SIG-M5 treated with dmso at 0.1 percent for 504 hours (cell line): ENCODE results near the gene TMPRSS2.

Source experiments
- DNase-seq: peaks from one replicate; lab custom pipeline; 2025; ENCODE audit not compliant: unreplicated experiment; lab: John Stamatoyannopoulos, UW

The TMPRSS2 gene

DNA sequence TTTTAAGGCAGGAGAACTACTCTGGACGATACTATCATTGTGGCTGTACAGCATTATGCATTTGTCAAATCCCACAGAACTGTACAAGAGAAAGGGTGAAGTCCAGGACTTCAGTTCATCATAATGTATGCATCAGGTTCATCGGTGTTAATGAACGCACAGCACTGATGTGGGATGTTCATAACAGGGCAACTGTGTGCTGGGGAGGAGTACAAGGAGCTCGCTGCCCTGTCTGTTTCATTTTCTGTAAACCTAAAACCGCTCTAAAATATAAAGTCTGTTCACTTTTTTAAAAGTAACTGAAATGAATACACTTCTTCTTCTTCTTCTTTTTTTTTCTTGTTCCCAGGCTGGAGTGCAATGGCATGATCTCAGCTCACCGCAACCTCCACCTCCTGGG is 25.0 kb downstream of the TMPRSS2 start:
- no peak for DNase-seq

DNA sequence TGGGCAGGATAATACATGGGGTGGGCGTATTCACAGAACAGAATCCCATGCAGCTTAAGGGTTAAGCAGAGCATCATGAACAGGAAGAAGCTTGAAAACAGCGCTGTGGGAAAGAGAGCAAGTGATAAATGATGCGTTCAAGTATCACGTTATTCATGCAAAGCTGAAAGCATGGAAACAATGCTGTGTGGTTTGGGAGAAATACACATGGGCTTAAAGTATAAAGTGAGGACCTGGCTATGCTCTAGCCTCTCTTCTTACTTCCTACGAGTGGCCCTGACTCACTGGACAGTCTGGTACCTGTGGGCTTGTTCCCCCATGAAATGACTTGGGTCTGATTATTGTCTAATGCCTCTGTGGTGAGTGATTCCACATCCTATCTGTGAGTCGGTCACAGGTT is 25.7 kb downstream of the TMPRSS2 start:
- no peak for DNase-seq

DNA sequence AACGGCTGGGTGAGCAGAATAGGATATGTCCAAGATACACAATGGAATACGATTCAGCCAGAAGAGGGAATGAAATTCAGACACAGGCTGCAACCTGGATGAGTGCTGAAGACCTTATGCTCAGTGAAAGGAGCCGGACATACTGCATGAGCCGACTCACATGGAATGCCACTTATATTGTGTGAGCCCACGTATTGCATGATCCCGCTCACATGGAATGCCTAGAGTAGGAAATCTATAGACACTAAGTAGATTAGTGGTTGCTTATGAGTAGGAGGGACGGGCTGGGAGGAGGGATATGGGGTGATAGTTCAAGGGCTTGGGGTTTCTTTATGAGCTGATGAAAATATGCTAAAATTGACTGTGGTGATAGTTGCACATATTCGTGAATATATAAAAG is 26.8 kb downstream of the TMPRSS2 start:
- DNase-seq, result no peak

DNA sequence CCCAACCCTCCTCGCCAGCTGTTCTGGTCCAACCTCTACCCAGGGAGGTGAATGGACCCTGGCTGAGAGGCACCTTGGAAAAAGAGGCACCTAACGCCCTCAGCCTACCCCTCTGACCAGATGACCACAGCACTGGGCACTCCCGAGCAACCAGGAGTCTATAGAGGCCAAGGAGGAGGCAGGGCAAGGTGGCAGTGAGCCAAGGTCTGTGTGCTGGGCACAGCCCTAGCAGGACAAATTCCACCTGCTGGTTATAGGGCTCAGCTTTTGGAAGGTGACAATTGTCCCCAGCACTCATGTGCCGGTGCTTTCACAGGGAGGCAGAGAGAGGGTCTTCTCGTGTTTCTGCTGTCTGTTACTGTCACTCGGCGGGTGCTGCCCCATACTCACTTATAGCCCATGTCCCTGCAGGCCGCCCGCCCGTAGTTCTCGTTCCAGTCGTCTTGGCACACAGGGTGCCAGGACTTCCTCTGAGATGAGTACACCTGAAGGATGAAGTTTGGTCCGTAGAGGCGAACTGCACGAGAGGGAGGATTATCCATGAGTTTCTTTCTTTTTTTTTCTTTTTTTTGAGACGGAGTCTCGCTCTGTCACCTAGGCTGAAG is 27.8 kb downstream of the TMPRSS2 start:
- DNase-seq, result no peak

DNA sequence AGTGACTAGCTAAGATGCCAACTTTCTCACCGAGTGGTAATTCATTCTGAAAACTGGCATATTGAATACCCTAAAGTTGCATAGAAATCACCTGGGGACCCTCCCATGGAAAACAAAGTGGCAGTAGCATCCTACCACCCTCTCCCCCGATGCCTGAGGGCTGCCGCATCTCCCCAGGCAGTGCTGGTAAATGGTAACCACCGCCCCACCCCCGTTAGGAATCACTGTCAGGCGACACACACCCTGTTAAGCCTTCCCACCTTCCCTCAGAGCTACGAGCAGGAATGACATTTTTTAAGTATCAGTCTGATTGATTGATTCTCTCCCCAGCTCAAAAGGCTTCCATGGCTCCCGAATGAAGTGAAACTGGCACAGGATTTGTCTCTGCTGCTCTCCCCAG is 28.3 kb downstream of the TMPRSS2 start:
- no peak for DNase-seq

DNA sequence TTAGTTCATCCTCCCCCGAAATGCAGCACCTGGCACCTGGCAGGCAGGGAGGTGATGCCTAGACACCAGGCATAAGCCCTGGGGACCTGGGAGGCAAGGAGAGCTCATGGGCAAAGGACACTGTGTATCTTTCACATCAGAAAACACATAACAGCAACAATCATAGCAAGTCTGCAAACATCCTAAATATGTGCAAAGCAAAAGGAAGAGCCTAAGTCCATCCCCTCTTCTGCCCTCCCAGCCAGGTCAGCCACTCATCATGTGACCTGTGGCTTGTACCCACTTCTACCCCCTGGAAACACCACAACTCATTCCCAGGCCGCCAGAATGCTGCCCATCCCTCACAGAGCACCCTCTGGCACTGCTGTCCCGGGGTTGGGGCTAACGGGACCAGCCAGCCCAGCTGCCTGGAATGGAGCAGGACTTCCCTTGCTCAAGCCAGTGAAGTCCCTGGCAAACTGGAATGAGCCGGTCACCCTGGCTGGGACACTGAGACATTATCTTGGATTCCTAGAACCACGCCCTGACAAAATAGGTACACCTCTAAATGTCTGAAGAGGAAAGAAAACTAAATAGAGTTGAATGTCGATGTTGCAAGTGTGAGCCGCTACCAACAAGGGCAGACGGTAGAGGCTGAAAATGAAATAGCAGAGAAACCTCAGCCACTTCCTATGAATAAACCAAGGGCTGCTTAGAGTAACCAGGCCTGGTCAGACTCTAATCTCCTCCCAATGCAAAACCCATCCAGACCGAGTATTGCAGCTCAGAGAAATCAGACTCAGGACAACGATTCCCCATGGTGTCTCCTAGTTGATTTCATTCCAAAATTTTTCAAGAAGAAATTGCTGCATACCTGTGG is 29.4 kb downstream of the TMPRSS2 start:
- DNase-seq, result no peak

DNA sequence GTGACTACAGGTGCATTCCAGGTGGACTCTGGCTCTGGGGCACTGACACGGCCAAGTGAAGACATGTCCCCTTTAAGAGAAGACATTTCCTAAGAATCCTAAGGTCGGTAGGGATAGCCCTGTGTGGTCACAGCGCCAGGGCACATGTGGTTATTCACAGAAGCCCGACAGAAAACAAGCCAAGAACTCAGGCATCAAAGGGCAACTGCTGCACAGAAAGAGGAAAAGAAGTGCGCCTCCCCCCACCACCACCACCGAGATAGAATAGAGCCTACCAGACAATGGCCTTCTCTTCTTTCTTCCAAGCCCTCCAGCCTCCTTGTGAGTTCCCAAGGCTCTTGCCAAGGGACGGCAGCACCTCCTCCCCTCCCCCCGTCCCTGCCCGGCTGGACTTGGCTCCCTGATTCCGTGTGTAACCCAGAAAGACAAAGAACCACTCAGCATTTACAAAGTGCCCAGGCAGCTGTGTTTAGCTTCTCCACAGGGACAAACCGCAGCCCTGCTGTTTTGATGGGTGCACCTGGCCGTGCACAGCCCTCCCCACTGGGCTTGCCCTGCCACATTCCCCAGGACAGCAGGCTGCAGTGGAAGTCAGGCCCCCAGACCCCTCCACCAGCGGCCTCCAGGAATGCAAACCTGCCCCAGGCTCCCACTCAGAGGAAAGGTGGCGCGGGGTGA is 30.2 kb downstream of the TMPRSS2 start:
- DNase-seq, result no peak

DNA sequence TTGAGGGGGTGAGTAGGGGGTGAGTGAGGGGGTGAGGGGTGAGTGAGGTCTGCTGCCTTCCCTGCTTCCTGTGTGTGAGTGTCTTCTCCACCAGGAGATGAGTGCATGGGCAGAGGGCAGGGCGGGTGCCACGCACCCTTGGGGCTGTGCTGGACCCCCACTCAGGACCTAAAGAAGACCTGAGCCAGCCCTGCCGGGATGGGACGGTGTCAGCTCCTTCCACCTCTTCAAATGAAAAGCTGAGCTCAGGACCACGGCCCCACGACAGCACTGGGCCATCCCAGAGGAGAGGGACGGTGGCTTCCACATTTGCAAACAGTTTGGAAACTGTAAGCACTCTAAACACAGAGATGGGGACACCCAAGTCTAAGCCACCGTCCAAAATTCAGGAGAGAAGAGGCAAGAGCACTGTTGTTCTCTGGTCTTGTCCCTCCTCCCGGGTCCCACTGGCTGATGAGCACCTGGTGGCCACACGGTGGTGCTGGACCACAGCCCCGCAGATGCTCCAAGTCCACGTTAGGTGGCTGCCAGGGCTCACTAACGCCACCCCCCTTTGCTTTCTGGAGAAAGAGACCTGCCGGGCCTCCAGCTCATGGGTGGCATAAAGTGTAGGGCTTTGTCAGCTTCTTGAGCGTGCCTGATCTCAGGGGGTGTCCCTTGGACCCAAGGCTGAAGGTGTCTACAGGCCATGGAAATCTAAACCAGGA is 32.1 kb downstream of the TMPRSS2 start:
- DNase-seq, result no peak

DNA sequence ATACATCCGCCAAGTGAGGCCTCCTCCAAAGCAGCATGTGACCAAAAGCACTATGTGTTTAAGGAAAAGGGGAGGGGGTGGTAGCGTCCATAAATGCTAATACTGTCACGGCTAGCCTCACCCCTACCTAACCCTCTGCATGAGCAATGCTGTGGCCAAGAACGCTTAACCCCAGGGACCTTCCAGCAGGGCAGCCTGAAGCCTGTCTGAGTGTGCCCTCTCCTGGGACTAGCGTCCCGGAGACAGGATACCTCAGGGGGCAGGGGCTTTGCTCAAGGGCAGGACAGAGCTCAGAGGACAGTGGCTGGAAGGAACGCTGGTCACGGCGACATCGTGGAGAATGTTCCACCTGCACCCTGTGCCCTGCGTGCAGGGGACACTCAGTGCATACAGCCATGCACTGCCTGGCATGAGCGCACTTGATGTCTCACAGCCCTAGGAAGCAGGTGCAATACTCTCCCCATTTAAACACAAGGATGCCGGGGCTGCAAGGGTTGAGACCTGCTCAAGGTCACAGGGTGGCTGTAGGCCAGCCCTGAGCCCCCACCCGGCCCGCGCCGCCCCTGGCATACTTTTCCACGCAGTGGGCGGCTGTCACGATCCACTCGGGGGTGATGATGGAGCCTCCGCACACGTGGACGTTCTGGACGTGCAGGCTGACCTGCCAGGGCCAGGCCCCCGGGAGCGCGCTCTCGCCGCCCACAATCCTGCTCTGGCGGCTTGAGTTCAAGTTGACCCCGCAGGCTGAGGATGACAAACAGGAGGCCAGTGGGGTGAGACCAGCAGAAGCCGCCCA is 35.0 kb downstream of the TMPRSS2 start:
- DNase-seq, result no peak

DNA sequence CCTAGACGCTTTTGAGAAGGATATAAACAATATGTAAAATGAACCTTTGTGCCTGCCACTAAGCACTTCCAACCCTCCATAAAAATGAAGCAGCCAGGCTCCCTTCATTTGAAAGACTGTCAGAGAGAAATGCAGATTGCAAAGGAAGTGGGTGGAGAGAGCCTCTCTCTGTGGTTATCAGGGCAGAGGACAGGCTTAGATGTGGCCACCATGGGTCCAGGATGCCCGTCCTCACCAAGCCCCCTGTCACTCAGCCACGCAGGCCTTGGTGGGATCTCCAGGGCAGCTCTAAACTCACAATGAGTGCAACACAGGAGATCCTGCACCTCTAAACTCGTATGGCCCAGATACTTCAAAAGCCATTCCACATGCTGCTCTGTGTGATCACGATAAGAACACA is 37.9 kb downstream of the TMPRSS2 start:
- DNase-seq, result no peak

DNA sequence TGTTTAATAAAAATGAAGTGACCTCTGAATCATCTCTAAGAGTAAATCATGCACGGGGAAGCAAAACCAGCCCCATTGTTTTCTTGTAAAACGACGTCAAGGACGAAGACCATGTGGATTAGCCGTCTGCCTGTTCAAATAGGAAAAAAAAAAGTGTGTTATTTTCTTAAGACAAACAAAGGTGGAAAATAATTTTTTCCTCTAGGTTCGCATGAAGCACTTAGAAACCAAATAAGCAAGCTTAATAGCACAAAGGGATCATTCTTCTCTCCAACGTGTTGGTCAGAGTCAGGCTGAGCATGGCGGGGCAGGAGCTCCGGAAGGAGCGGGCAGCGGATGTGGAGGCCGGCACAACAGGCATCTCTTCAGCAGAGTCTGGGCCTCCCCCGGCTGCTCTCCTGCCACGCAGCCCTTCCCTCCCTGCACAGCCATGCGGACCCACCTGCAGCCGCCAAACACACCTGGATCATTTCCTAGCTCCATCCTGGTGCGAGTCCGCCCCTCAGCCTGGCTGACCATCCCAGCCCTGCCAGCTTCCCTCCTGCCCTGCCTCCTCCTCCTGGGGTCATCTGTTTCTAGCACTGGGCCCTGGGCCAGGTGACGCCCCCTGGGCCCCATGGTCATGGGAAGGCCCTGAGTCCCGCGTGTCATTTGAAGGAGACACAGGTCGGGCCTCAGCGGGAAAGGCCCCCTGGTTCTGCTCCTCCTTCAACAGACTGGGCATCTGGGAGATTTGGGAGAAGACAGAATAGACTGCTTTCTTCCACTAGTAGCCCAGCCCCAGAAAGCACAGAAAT is 41.7 kb downstream of the TMPRSS2 start:
- DNase-seq, result no peak

DNA sequence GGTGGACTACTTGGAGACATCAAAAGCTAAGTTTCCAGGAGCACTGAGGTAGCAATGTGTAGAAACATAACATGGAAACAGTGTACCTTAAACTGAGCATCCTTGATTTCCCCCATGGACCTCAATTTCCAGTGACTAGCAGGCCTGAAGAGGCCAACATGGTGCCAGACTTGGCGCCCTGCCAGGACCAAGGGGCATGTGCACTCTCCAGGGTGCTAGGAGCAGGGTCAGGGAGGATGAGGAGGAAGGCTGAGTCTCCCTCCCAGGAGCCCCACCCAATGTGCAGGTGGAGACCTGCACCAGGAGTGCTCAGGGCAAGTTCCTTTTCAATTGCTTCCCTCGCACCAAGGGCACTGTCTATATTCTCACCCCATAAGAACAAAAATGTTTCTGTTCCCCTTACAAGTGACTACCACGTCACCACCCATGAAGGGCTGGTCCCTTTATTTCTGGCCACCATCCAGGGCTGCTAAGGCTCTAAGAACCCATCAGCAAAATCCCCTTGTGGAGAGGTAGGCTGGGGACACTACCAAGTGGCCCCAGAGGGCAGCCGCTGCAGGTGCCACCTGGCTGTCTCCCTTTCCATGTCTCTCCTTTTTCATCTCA is 42.7 kb downstream of the TMPRSS2 start:
- no peak for DNase-seq

DNA sequence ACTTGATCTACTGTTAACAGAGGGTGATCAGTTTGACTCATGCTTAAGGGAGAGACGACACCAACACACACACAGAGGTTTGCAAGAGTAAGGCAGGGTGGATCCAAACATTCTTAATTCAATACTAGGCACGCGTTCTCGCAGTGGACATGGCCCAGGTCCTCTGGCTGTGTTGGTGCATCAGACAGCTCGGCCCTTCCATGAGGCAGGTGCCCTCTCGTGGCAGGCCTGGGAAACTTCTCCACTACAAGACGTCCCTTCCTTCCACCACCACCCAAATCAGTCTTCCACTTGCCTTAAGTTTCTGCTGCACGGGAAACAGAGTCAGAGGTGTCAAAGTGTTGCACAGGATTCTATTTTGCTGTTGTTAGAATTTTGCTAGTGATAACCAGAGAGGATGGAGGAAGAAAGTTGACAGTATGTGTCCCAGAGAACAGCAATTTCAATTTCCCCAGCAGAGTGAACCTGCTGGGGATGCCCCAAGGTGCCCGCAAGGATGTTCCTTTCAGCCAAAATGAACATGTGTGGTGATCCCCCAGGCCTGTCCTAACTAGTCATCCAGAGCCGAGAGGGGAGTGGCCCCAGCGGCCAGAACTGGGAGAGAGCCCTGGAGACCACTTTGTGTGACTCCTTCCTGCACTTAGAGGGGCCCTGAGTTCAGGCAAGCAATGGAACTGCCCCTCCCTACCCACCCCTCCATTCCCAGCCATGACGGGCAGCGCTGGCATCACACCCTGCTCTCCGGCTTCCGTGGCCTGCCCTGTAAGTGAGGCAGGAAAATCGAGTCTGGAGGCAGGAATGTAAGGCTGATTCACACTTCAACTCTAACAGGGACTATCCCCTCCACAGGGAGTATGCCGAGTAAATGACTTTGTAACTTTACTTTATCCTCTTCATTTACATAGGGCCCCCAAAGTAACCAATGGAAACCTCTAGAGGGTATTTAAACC is 47.1 kb downstream of the TMPRSS2 start:
- peak; percentile 75 for DNase-seq

DNA sequence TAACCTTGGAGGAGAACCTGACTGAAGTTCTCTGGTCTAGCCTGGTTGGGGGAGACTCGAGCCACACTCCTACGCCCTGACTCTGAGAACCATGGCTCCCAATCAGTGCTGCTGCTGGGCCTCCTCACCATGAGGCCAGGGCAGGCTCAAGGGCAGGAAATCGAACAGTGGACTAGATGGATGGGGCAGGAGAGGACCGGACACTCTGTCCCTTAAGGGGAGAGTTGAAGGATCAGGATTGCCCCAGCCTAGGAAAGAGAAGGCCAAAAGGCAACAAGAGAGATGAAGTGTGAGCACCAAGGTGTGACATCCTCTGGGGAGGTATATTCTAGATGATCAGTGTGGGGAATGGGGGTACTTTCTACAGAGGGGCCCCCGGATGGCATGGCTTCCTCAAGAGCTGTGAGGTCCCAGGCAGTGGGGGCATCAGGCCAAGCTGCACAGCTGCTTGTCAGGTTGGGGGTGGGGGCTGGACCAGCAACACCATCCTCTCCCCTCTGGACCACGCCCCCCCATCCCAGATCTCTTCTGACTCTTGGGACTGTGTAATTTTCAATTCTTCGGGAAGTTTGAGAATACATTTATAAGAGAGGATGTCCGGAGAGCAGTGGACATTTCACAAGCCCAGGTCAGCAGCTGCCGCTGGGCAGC is 47.9 kb downstream of the TMPRSS2 start:
- DNase-seq, result no peak

DNA sequence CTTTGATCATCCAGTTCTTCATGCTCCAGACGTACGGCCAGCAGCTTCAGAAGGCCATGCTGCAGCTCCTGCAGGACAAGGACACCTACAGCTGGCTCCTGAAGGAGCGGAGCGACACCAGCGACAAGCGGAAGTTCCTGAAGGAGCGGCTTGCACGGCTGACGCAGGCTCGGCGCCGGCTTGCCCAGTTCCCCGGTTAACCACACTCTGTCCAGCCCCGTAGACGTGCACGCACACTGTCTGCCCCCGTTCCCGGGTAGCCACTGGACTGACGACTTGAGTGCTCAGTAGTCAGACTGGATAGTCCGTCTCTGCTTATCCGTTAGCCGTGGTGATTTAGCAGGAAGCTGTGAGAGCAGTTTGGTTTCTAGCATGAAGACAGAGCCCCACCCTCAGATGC is 49.4 kb downstream of the TMPRSS2 start:
- DNase-seq, result no peak

DNA sequence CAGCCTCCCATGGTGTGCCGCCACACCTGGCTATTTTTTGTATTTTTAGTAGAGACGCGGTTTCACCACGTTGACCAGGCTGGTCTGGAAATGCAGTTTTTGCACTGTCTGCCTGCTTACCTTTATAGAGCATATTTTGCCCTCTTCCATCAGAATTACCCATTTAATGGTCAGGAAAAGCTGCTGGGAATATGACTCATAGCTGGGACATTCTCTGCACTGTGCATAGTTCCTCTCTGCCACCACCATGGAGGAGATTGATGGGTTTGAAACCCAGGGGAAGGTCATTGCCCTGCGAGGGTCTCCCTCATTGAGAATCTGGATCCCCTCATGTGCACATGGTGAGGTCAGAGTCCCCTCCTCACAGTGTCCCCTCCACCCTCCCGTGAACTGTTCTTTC is 49.8 kb downstream of the TMPRSS2 start:
- DNase-seq, result no peak

DNA sequence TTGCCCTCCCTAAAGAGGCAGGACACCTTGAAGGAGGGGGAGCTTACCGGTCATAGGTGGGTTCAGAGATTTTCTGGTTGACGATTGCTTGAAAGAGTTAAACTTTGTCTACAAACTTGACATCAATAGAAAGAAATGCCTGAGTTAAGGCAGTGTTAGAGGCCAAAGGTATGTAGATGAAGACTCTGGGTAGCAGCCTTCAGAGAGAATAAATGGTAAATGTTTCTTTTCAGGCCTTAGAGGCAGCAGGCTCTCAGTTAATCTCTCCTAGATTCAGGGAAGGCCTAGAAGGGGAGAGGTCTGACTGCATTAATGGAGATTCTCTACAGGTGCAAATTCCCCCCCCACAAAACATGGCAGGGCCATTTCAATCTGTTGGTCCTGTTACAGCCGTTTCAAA is 54.2 kb downstream of the TMPRSS2 start:
- DNase-seq, result no peak

DNA sequence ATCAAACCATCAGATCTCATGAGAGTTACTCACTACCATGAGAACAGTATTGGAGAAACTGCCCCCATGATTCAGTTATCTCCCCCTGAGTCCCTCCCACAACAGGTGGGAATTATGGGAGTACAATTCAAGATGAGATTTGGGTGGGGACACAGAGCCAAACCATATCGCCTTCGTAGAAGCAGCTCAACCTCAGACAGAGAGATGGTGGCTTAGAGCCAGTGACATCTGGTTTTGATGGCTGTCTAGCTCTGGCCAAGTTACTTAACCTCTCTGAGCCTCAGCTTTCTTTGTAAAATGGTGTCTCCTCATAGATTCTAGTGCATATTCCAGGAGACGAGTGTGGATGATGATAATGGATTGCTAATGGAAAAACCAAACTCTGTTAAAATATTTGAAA is 54.8 kb downstream of the TMPRSS2 start:
- DNase-seq, result no peak
